Gastrocnemius medialis (tissue), 4 donors: ENCODE data around the gene DNAJC17. TPM values are rescaled to one million over a fixed set of nuclear protein-coding genes. Genes with fewer than 3 reads are reported as not detected.

Source experiments
- ATAC-seq, 2 donors: fragments of 150-250 bp; one replicate each; pipeline ENCODE4 v1.9.1; 2016
- DNase-seq, 2 donors: peaks; one replicate each; pipeline ENCODE4 v3.0.0-alpha.2; 2019
- H3K27ac ChIP-seq, 4 donors: fragments of 200-600 bp; sonication (generic); 1 replicate in 1 of 4; 2 replicates in 3 of 4; pipeline ENCODE4 v1.5.1; 2016 to 2018; ENCODE audit warnings: mild to moderate bottlenecking in 2 of 4, moderate library complexity in 1 of 4
- H3K27me3 ChIP-seq, 3 donors: fragments of 200-600 bp; sonication (generic) in 2 of 3; 1 replicate in 1 of 3; 2 replicates in 2 of 3; pipeline versions ENCODE4 v1.5.1 to v1.6.0; 2016 to 2019; ENCODE audit warnings: mild to moderate bottlenecking in 1 of 3, moderate library complexity in 1 of 3
- H3K36me3 ChIP-seq, 2 donors: fragments of 200-600 bp; sonication (generic) in 1 of 2; one replicate each; pipeline ENCODE4 v1.5.1; 2017 to 2018
- H3K4me1 ChIP-seq, 2 donors: fragments of 200-600 bp; sonication (generic) in 1 of 2; one replicate each; pipeline ENCODE4 v1.5.1; 2016 to 2017; ENCODE audit warnings: mild to moderate bottlenecking in 2 of 2
- H3K4me3 ChIP-seq, 4 donors: fragments of 200-600 bp; sonication (generic) in 3 of 4; 1 replicate in 1 of 4; 2 replicates in 3 of 4; pipeline ENCODE4 v1.5.1; 2016 to 2019; ENCODE audit warnings: mild to moderate bottlenecking in 2 of 4
- H3K9me3 ChIP-seq, 3 donors: fragments of 200-600 bp; sonication (generic) in 2 of 3; 1 replicate in 1 of 3; 2 replicates in 2 of 3; pipeline ENCODE4 v1.5.1; 2016 to 2019
- POLR2A ChIP-seq, 2 donors: fragments of 450-650 bp; IDR thresholded peaks; one replicate each; pipeline ENCODE4 v1.6.1; 2017; ENCODE audit warnings: antibody characterized with exemption in 2 of 2, mild to moderate bottlenecking in 2 of 2, moderate library complexity in 2 of 2
- in situ Hi-C, 4 donors: fragments of 200-750 bp; cut with MboI; loops; one replicate each; pipeline versions ENCODE4 v1.15.0 to v1.8.0; 2017; ENCODE audit warnings: low sequenced_read_pairs in 4 of 4
- intact Hi-C: fragments of 100-400 bp; cut with DNase I; formaldehyde crosslinking; loops from one replicate; pipeline ENCODE4 v1.15.1; 2023; ENCODE audit warnings: low total_unique reads
- total RNA-seq, 4 donors: library from RNA; depleted of rRNA; stranded (reverse); fragments of >200 nt; gene quantifications; one replicate each; pipeline versions ENCODE4 v1.1.0 to v1.2.3, GENCODE V29; 2016
- TF ChIP-seq, protein P1 (sequence below), 5 experiments: fragments of 450-650 bp in 3 of 5; fragments of 200-600 bp in 2 of 5; sonication (generic) in 2 of 5; IDR thresholded peaks in 4 of 5; conservative IDR thresholded peaks in 1 of 5; 1 replicate in 4 of 5; 2 replicates in 1 of 5; pipeline ENCODE4 v1.5.1; 2016 to 2019; ENCODE audit warnings: antibody characterized with exemption in 5 of 5, mild to moderate bottlenecking in 3 of 5, moderate library complexity in 3 of 5

Gene DNAJC17
- total RNA-seq, 4 donors from 2014 or later: 5.3 to 25.0 (median 11.4) TPM

DNA sequence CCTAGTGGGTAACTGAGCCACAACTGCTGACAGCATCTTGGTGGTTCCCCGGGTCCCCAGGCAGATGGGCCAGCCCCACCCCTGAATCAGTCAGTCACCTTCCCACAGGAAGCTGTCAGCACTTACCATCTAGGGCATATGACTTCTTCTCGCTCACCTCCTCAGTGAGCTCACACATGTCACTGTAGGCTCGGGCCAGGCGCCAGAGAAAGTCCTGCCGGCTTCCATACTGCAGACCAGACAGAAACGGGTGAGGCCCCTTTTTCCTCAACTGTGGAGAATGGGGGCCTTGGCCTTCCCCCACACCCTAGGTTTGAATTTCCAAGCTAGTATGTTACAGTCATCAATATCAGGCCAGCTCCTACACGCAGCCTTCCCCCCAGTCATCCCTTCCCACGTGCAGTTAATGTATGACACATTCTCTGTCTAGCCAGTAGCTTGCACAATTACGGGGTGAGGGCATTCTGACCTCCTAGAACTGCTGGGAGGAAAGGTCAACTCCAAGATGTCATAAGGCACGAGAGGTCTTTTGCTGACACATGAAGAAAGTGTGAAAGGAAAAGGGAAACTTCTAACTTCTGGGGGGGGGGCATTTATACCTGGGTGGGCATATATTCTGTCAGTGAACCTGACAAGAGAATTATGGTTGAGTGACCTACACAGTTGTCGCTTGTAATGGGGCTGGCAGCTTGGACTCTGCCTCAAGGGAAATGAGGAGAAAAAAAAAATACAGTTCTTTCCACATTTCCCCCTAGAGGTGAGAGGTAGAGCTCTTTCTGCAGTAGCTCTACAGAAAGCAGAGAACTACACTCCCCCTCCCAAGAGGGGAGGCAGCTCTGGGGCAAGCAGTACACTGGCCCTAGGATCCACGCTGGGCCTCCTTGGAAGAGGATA lies 63.1 kb downstream of the DNAJC17 start:
- no peak for DNase-seq
- TF ChIP-seq, protein P1, sequence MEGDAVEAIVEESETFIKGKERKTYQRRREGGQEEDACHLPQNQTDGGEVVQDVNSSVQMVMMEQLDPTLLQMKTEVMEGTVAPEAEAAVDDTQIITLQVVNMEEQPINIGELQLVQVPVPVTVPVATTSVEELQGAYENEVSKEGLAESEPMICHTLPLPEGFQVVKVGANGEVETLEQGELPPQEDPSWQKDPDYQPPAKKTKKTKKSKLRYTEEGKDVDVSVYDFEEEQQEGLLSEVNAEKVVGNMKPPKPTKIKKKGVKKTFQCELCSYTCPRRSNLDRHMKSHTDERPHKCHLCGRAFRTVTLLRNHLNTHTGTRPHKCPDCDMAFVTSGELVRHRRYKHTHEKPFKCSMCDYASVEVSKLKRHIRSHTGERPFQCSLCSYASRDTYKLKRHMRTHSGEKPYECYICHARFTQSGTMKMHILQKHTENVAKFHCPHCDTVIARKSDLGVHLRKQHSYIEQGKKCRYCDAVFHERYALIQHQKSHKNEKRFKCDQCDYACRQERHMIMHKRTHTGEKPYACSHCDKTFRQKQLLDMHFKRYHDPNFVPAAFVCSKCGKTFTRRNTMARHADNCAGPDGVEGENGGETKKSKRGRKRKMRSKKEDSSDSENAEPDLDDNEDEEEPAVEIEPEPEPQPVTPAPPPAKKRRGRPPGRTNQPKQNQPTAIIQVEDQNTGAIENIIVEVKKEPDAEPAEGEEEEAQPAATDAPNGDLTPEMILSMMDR (IDR thresholded peaks at IDR 0.05 in 4 of 5, conservative IDR thresholded peaks at IDR 0.05 in 1 of 5): no peak
- ATAC-seq: peak in 1 of 2 donors; percentile 25
- Histone ChIP-seq H3K4me3 (no peak overlapping the region), H3K27ac (peak overlapping the region in 3 of 4 donors; percentile 35 to 61 (median 37)), H3K36me3 (peaks cover 0 to 42% of the 10 kb centered on the region in 2 donors), H3K27me3 (no peaks in the 10 kb centered on the region), H3K9me3 (no peaks in the 10 kb centered on the region), H3K4me1 (peaks cover 18 to 20% of the 10 kb centered on the region in 2 donors)
- in situ Hi-C loops (no loop called here), intact Hi-C loops (no loop called here)

DNA sequence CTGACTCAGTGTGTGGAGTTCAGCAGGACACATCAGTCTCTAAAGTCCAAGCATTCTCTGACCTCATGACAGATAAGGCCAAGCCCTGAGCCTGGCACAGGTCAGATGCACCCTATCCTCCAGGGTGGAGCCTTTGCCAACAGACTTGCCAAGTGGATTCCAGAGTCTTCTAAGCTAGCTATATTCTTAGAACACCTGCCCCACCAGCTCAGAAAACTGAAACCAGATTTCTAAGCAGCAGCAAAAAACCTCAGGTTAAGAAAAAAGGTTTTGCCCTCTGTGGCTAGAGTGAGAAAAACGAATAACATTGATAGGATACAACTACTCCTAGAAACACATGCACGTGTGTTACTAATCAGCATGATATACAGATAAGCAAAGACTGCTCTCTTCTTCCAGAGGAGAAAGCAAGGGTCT lies 63.8 kb downstream of the DNAJC17 start:
- in situ Hi-C loops: no loop called here
- no peaks in the 10 kb centered on the region for H3K9me3 ChIP-seq
- H3K36me3 ChIP-seq: peaks cover 0 to 48% of the 10 kb centered on the region in 2 donors
- no peak overlapping the region for H3K4me3 ChIP-seq
- H3K27me3 ChIP-seq: no peaks in the 10 kb centered on the region
- DNase-seq (no peak), ATAC-seq (no peak)
- intact Hi-C loops: no loop called here
- peak overlapping the region in 3 of 4 donors; percentile 35 to 61 (median 37) for H3K27ac ChIP-seq
- TF ChIP-seq POLR2A (IDR thresholded peaks at IDR 0.05): no peak
- TF ChIP-seq, protein P1 (IDR thresholded peaks at IDR 0.05 in 4 of 5, conservative IDR thresholded peaks at IDR 0.05 in 1 of 5): no peak
- H3K4me1 ChIP-seq: peaks cover 17 to 20% of the 10 kb centered on the region in 2 donors

- Histone ChIP-seq H3K27ac (peak overlapping the region in 3 of 4 donors; percentile 29 to 32 (median 32)), H3K9me3 (no peaks in the 10 kb centered on the region), H3K36me3 (peaks cover 3 to 81% of the 10 kb centered on the region in 2 donors), H3K27me3 (no peaks in the 10 kb centered on the region), H3K4me3 (no peak overlapping the region), H3K4me1 (peaks cover 15 to 20% of the 10 kb centered on the region in 2 donors)
- TF ChIP-seq, protein P1 (IDR thresholded peaks at IDR 0.05 in 4 of 5, conservative IDR thresholded peaks at IDR 0.05 in 1 of 5): no peak
- no peak for TF ChIP-seq POLR2A (IDR thresholded peaks at IDR 0.05)
- DNase-seq (no peak), ATAC-seq (no peak)
- in situ Hi-C loops: no loop called here
- intact Hi-C loops: no loop called here
Measured at GRCh38 chr15:40739854-40740253, 67.4 kb downstream of the DNAJC17 start.

DNA sequence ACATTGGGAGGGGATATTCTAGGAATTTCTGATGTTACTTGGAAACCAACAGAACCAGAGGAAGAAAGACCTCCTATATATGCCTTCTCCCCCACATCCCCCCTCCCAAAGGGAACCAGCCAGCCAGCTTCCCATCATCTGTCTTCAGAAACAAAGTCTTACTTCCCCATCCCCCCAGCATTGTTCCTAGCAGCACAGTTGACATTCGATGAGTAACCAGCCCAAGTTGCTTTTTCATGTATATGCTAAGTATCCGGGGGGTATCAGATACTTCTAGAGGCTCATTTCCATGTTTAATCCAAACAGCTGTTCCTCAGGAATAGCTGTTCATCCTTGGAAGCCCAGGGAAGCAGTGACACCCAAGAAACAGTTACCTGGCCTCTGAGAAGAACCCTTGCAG lies 68.2 kb downstream of the DNAJC17 start:
- in situ Hi-C loops (no loop called here), intact Hi-C loops (no loop called here)
- no peak overlapping the region for H3K4me3 ChIP-seq
- no peaks in the 10 kb centered on the region for H3K27me3 ChIP-seq
- peaks cover 15 to 20% of the 10 kb centered on the region in 2 donors for H3K4me1 ChIP-seq
- TF ChIP-seq, protein P1 (IDR thresholded peaks at IDR 0.05 in 4 of 5, conservative IDR thresholded peaks at IDR 0.05 in 1 of 5): no peak
- DNase-seq: no peak
- no peak overlapping the region for H3K27ac ChIP-seq
- ATAC-seq: no peak
- no peaks in the 10 kb centered on the region for H3K9me3 ChIP-seq
- H3K36me3 ChIP-seq: peaks cover 3 to 81% of the 10 kb centered on the region in 2 donors
